A549 (cell line): ENCODE results near the gene EMX1. TPM values are rescaled to one million over a fixed set of nuclear protein-coding genes. Genes with fewer than 3 reads are reported as not detected.
A peak's percentile ranks its signal among the peaks of the same experiment; 100 is the strongest.

ENCODE experiments used
- ATAC-seq, 2 experiments: fragments of 200-7000 bp in 1 of 2; fragments of >200 bp in 1 of 2; cut with Nextera tagmentation in 1 of 2; cut with Tn5 transposase in 1 of 2; 3 replicates each; pipeline versions ENCODE4 v1.8.0 to v1.9.1; 2018 to 2020; ENCODE audit warnings: mild to moderate bottlenecking in 1 of 2, moderate library complexity in 1 of 2
- CTCF ChIA-PET: fragments of 300-600 bp; sonication (Branson Sonifier 250); formaldehyde crosslinking; extraction: SDS; loops from one replicate; lab custom pipeline; 2021; ENCODE audit warnings: antibody characterized with exemption, inconsistent platforms; lab: Yijun Ruan, JAX
- POLR2A ChIA-PET: fragments of 350-600 bp; formaldehyde crosslinking; extraction: SDS; loops from one replicate; lab custom pipeline; 2021; ENCODE audit warnings: antibody characterized with exemption, inconsistent platforms; lab: Yijun Ruan, JAX
- DNase-seq, 2 experiments: peaks; one replicate each; pipeline versions ENCODE4 v3.0.0 to v3.0.0-alpha.2; 2011 to 2016; ENCODE audit warnings: low read depth in 1 of 2, low spot score in 1 of 2
- FAIRE-seq: peaks from 2 replicates; lab custom pipeline; 2011; peaks lifted over from hg19 to GRCh38; lab: Jason Lieb, UNC
- H3K27ac ChIP-seq, 2 experiments: fragments of >200 bp; sonication (Bioruptor Twin); formaldehyde crosslinking; 3 replicates each; pipeline ENCODE4 v1.5.1; 2016 to 2017
- H3K4me1 ChIP-seq: fragments of >200 bp; sonication (Bioruptor Twin); formaldehyde crosslinking; 3 replicates; pipeline ENCODE4 v1.6.1; 2016
- H3K4me2 ChIP-seq: fragments of >200 bp; sonication (Bioruptor Twin); formaldehyde crosslinking; 3 replicates; pipeline ENCODE4 v1.6.1; 2016
- H3K4me3 ChIP-seq: fragments of >200 bp; sonication (Bioruptor Twin); formaldehyde crosslinking; 3 replicates; pipeline ENCODE4 v1.5.1; 2016
- H3K9me3 ChIP-seq: fragments of >200 bp; sonication (Bioruptor Twin); formaldehyde crosslinking; 3 replicates; pipeline ENCODE4 v1.6.1; 2016
- BHLHE40 ChIP-seq: IDR thresholded peaks from 2 replicates; pipeline ENCODE4 v1.6.1; 2012; ENCODE audit warnings: low read depth, low read length, inconsistent platforms
- CBX8 ChIP-seq: fragments of 200-600 bp; sonication (generic); IDR thresholded peaks from 2 replicates; pipeline ENCODE4 v1.6.1; 2016
- EHMT2 ChIP-seq: fragments of 200-600 bp; sonication (generic); IDR thresholded peaks from 2 replicates; pipeline ENCODE4 v1.6.1; 2016; ENCODE audit warnings: antibody characterized with exemption, low read depth, mild to moderate bottlenecking, moderate library complexity
- EP300 ChIP-seq, 2 experiments: fragments of >200 bp; sonication (Bioruptor Twin); formaldehyde crosslinking; IDR thresholded peaks; 2 replicates in 1 of 2; 3 replicates in 1 of 2; pipeline ENCODE4 v1.6.1; 2016 to 2017
- FOSB ChIP-seq: fragments of 250-450 bp; sonication (Bioruptor Pico); IDR thresholded peaks from 2 replicates; pipeline ENCODE4 v1.5.0; 2020; ENCODE audit warnings: mild to moderate bottlenecking, moderate library complexity
- GATA3 ChIP-seq: IDR thresholded peaks from 2 replicates; pipeline ENCODE4 v1.6.1; 2012; ENCODE audit warnings: borderline replicate concordance
- HOXA7 ChIP-seq: fragments of 250-450 bp; sonication (Bioruptor Pico); IDR thresholded peaks from 2 replicates; pipeline ENCODE4 v1.5.0; 2020; ENCODE audit warnings: mild to moderate bottlenecking, moderate library complexity
- HOXB13 ChIP-seq: fragments of 250-450 bp; sonication (Bioruptor Pico); IDR thresholded peaks from 2 replicates; pipeline ENCODE4 v1.5.0; 2020; ENCODE audit warnings: low read depth, mild to moderate bottlenecking, moderate library complexity
- JUN ChIP-seq, 2 experiments: fragments of >200 bp; sonication (Bioruptor Twin); formaldehyde crosslinking; IDR thresholded peaks; 2 replicates in 1 of 2; 3 replicates in 1 of 2; pipeline ENCODE4 v1.6.1; 2016 to 2017
- KDM1A ChIP-seq: fragments of 200-600 bp; sonication (generic); IDR thresholded peaks from 2 replicates; pipeline ENCODE4 v1.6.1; 2016; ENCODE audit warnings: low read depth, mild to moderate bottlenecking
- MAZ ChIP-seq: fragments of 150-350 bp; IDR thresholded peaks from 2 replicates; pipeline ENCODE4 v1.6.1; 2014; ENCODE audit warnings: antibody characterized with exemption, low read depth, low read length, borderline replicate concordance
- MYC ChIP-seq: IDR thresholded peaks from 2 replicates; pipeline ENCODE4 v1.6.1; 2012; ENCODE audit warnings: mild to moderate bottlenecking, inconsistent platforms, low read length, improper control_type of control experiment, borderline replicate concordance
- NFE2L2 ChIP-seq: fragments of 150-350 bp; conservative IDR thresholded peaks from 2 replicates; pipeline ENCODE4 v1.6.1; 2014; ENCODE audit warnings: low read length
- NPAS2 ChIP-seq: fragments of 250-450 bp; sonication (Bioruptor Pico); IDR thresholded peaks from 2 replicates; pipeline ENCODE4 v1.8.0; 2022; ENCODE audit warnings: mild to moderate bottlenecking, moderate library complexity, borderline replicate concordance
- PHF8 ChIP-seq: fragments of 200-600 bp; sonication (generic); IDR thresholded peaks from 2 replicates; pipeline ENCODE4 v1.6.1; 2016; ENCODE audit warnings: low read depth, mild to moderate bottlenecking, antibody characterized with exemption, moderate library complexity, borderline replicate concordance
- POLR2AphosphoS2 ChIP-seq: conservative IDR thresholded peaks from 2 replicates; pipeline ENCODE4 v1.6.1; 2012; ENCODE audit warnings: low read length, improper control_type of control experiment, inconsistent platforms
- RCOR1 ChIP-seq: fragments of 150-350 bp; IDR thresholded peaks from 2 replicates; pipeline ENCODE4 v1.6.1; 2014; ENCODE audit warnings: antibody characterized with exemption, low read length, low read depth
- RFX5 ChIP-seq: fragments of 450-650 bp; IDR thresholded peaks from 2 replicates; pipeline ENCODE4 v1.7.1; 2014; ENCODE audit warnings: antibody characterized with exemption, mild to moderate bottlenecking, moderate library complexity
- SREBF2 ChIP-seq: fragments of 450-650 bp; IDR thresholded peaks from 2 replicates; pipeline ENCODE4 v1.6.1; 2014; ENCODE audit warnings: mild to moderate bottlenecking, moderate library complexity
- TP53 ChIP-seq: fragments of 250-450 bp; sonication (Bioruptor Pico); IDR thresholded peaks from 2 replicates; pipeline ENCODE4 v1.5.0; 2021; ENCODE audit warnings: mild to moderate bottlenecking, moderate library complexity
- ZC3H11A ChIP-seq: fragments of 450-650 bp; IDR thresholded peaks from 2 replicates; pipeline ENCODE4 v1.6.1; 2014; ENCODE audit warnings: antibody characterized with exemption, mild to moderate bottlenecking
- ZFP36 ChIP-seq: fragments of 450-650 bp; IDR thresholded peaks from 2 replicates; pipeline ENCODE4 v1.6.1; 2014; ENCODE audit warnings: borderline replicate concordance; ENCODE audit not compliant: partially characterized antibody
- WGBS: methylation state at CpG from one replicate; pipeline ENCODE4 v1.1.6; 2017; ENCODE audit errors: missing lambda C conversion rate; 5-methylcytosine and 5-hydroxymethylcytosine counted together
- polyA plus RNA-seq, 4 experiments: library from polyadenylated mRNA; depleted of rRNA in 3 of 4; stranded (reverse); fragments of >200 nt; fragmentation: RNase III in 1 of 4; extraction: RNeasy Plus Mini Kit Qiagen cat#74134 plus additional on column Dnase treatment in 1 of 4; gene quantifications; 2 replicates in 3 of 4; 3 replicates in 1 of 4; pipeline ENCODE4 v1.2.3, GENCODE V29; 2011 to 2017
- TF ChIP-seq, protein P1 (sequence below): fragments of 250-450 bp; sonication (Bioruptor Pico); IDR thresholded peaks from 2 replicates; pipeline ENCODE4 v1.5.0; 2021; ENCODE audit warnings: mild to moderate bottlenecking, moderate library complexity, borderline replicate concordance
- TF ChIP-seq, protein P2 (sequence below): fragments of >200 bp; sonication (Bioruptor Twin); formaldehyde crosslinking; IDR thresholded peaks from 3 replicates; pipeline ENCODE4 v1.5.1; 2016
- TF ChIP-seq, protein P3 (sequence below): fragments of 150-350 bp; IDR thresholded peaks from 2 replicates; pipeline ENCODE4 v1.6.1; 2014; ENCODE audit warnings: low read depth, mild to moderate bottlenecking, low read length
- TF ChIP-seq, protein P4 (sequence below): IDR thresholded peaks from 2 replicates; pipeline ENCODE4 v1.6.1; 2012
- TF ChIP-seq, protein P5 (sequence below): fragments of 250-450 bp; sonication (Bioruptor Pico); IDR thresholded peaks from 2 replicates; pipeline ENCODE4 v1.5.0; 2020; ENCODE audit warnings: low read depth, mild to moderate bottlenecking, moderate library complexity

Gene EMX1
- polyA plus RNA-seq, 2 of the 4 experiments (the other 2 are of a cell fraction), result 0.05 TPM; not detected in 1

DNA sequence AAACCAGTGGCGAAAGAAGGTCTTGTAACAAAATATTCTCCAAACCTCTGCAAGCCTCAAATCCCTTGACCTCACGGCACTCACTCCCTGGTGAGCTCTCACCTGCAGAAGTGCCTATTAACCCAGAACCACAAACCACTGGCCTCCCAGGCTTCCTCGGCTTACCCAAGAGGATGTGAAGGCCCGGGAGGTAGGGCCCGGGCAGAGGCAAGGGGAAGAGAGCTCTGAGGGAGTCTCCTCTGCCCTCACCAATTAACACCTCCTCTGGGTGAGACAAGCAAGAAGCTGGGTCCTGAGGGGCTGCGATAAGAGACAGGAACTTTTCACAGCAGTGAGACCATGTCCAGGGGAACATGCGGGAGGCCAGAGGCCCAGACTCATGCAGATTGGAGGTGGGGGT lies 53.7 kb downstream of the EMX1 start:
- no peak for TF ChIP-seq BHLHE40
- TF ChIP-seq SREBF2, result no peak
- TF ChIP-seq, protein P1, sequence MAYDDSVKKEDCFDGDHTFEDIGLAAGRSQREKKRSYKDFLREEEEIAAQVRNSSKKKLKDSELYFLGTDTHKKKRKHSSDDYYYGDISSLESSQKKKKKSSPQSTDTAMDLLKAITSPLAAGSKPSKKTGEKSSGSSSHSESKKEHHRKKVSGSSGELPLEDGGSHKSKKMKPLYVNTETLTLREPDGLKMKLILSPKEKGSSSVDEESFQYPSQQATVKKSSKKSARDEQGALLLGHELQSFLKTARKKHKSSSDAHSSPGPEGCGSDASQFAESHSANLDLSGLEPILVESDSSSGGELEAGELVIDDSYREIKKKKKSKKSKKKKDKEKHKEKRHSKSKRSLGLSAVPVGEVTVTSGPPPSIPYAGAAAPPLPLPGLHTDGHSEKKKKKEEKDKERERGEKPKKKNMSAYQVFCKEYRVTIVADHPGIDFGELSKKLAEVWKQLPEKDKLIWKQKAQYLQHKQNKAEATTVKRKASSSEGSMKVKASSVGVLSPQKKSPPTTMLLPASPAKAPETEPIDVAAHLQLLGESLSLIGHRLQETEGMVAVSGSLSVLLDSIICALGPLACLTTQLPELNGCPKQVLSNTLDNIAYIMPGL (CRISPR knock-in tag), result no peak
- no peak for TF ChIP-seq TP53 (CRISPR knock-in tag)
- TF ChIP-seq ZFP36, result no peak
- Histone ChIP-seq H3K4me3 (no peak overlapping the region), H3K4me2 (no peak overlapping the region), H3K9me3 (no peaks in the 10 kb centered on the region), H3K27ac (no peak overlapping the region), H3K4me1 (no peaks in the 10 kb centered on the region)
- no peak for FAIRE-seq
- ATAC-seq, result no peak
- POLR2A ChIA-PET, result no interaction called here
- CTCF ChIA-PET, result interaction anchor here (0.7 to 11.9 kb wide), 6 partner anchors 21 to 186 kb away, joined by 3 to 208 read pairs (median 5); no protein-coding TSS in a partner anchor
- WGBS, result 95% methylated on average over 7 of the region's 7 CpGs
- DNase-seq, result no peak

DNA sequence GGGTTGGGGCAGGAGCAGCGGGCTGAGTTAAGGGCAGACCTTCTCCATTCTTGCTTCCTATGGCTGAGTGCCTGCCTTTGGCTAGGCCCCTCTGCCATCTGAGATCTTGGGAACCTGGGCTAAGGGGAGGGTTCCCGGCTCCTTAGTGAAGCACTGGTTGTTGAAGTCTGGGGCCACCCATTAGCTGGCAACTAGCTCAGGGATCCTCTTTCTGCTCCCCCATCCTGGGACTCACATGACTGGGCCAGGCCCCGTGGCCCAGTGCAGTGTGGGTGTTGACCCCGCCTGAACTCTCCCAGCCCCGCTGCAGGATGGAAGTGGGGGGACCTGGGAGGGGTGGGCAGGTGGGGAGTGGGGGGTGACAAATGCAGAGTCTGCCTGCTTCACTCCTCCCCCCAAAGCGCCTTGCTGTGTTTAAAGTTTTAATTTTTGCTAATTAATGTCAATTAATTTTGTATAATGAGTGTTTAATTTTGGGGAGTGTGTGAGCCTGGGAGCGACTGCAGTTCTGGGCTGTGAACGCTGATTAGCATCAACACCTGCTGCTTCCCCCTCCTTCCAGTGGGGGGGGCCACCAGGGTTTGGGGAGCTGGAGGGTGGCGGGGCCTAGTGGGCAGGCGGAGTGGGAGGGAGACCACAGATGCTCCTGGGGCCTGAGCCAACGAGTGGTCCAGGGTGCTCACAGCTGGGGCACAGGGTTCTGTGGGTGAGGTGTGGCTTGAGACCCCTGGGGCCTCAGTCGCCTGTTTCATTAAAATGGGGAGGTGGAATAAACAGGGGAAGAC lies 55.2 kb downstream of the EMX1 start:
- FAIRE-seq, result no peak
- H3K27ac ChIP-seq, result no peak overlapping the region

DNA sequence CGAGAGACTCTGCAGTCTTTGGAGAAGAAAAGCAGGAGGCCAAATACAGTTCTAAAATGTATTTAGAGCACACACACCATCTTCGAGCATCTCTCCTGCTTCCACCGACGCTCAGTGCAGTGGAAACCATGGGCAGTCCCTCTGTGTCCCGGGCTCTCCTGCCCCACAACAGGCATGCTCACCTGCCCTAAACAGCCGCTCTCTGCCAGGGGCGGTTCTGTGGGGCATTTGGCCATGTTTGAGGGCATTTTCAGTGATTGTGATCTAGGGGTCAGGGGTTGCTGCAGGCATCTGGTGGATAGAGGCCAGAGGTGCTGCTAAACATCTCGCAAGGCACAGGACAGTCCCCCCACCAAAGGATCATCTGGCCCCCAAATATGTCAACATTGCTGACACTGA lies 55.8 kb downstream of the EMX1 start:
- WGBS, result 78% methylated on average over 8 of the region's 8 CpGs
- ATAC-seq (peak in 1 of 2 experiments; percentile 7; a peak in 1 of 6 replicates), FAIRE-seq (no peak), DNase-seq (no peak)
- Histone ChIP-seq H3K4me3 (no peak overlapping the region), H3K4me1 (no peaks in the 10 kb centered on the region), H3K9me3 (no peaks in the 10 kb centered on the region), H3K4me2 (no peak overlapping the region), H3K27ac (no peak overlapping the region)
- ChIA-PET POLR2A (no interaction called here), CTCF (interaction anchor here (0.6 to 11.9 kb wide), 36 partner anchors 9 to 1421 kb away, joined by 3 to 208 read pairs (median 6); partner anchors contain the start of genes SFXN5 and SPR)
- TF ChIP-seq ZC3H11A, result no peak
- no peak for TF ChIP-seq KDM1A
- TF ChIP-seq MAZ, result no peak
- TF ChIP-seq PHF8, result no peak
- no peak for TF ChIP-seq EHMT2
- no peak for TF ChIP-seq POLR2AphosphoS2
- no peak for TF ChIP-seq RFX5
- TF ChIP-seq CBX8, result no peak
- no peak for TF ChIP-seq BHLHE40
- no peak for TF ChIP-seq TP53 (CRISPR knock-in tag)
- TF ChIP-seq GATA3, result no peak
- no peak for TF ChIP-seq JUN (IDR thresholded peaks at IDR 0.05)
- no peak for TF ChIP-seq MYC
- TF ChIP-seq EP300 (IDR thresholded peaks at IDR 0.05), result no peak
- no peak for TF ChIP-seq FOSB (CRISPR knock-in tag)
- no peak for TF ChIP-seq HOXB13 (CRISPR knock-in tag)
- TF ChIP-seq, protein P2, sequence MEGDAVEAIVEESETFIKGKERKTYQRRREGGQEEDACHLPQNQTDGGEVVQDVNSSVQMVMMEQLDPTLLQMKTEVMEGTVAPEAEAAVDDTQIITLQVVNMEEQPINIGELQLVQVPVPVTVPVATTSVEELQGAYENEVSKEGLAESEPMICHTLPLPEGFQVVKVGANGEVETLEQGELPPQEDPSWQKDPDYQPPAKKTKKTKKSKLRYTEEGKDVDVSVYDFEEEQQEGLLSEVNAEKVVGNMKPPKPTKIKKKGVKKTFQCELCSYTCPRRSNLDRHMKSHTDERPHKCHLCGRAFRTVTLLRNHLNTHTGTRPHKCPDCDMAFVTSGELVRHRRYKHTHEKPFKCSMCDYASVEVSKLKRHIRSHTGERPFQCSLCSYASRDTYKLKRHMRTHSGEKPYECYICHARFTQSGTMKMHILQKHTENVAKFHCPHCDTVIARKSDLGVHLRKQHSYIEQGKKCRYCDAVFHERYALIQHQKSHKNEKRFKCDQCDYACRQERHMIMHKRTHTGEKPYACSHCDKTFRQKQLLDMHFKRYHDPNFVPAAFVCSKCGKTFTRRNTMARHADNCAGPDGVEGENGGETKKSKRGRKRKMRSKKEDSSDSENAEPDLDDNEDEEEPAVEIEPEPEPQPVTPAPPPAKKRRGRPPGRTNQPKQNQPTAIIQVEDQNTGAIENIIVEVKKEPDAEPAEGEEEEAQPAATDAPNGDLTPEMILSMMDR, result no peak
- TF ChIP-seq, protein P3, sequence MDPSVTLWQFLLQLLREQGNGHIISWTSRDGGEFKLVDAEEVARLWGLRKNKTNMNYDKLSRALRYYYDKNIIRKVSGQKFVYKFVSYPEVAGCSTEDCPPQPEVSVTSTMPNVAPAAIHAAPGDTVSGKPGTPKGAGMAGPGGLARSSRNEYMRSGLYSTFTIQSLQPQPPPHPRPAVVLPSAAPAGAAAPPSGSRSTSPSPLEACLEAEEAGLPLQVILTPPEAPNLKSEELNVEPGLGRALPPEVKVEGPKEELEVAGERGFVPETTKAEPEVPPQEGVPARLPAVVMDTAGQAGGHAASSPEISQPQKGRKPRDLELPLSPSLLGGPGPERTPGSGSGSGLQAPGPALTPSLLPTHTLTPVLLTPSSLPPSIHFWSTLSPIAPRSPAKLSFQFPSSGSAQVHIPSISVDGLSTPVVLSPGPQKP, result no peak

More for the DNA sequence above, 55.2 kb downstream of the EMX1 start:
- CTCF ChIA-PET, result interaction anchor here (0.6 to 11.9 kb wide), 28 partner anchors 9 to 1421 kb away, joined by 3 to 208 read pairs (median 7); partner anchors contain the start of genes SFXN5 and SPR
- DNase-seq (no peak), ATAC-seq (no peak)
- no peaks in the 10 kb centered on the region for H3K4me1 ChIP-seq
- no peak overlapping the region for H3K4me3 ChIP-seq
- H3K4me2 ChIP-seq, result no peak overlapping the region
- no peaks in the 10 kb centered on the region for H3K9me3 ChIP-seq
- POLR2A ChIA-PET, result no interaction called here
- TF ChIP-seq BHLHE40 (no peak), NPAS2 (CRISPR knock-in tag) (no peak), NFE2L2 (no peak), HOXB13 (CRISPR knock-in tag) (no peak), RCOR1 (no peak), HOXA7 (CRISPR knock-in tag) (no peak), MAZ (no peak)
- TF ChIP-seq, protein P4, sequence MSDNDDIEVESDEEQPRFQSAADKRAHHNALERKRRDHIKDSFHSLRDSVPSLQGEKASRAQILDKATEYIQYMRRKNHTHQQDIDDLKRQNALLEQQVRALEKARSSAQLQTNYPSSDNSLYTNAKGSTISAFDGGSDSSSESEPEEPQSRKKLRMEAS, result no peak
- TF ChIP-seq, protein P5, sequence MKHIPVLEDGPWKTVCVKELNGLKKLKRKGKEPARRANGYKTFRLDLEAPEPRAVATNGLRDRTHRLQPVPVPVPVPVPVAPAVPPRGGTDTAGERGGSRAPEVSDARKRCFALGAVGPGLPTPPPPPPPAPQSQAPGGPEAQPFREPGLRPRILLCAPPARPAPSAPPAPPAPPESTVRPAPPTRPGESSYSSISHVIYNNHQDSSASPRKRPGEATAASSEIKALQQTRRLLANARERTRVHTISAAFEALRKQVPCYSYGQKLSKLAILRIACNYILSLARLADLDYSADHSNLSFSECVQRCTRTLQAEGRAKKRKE (CRISPR knock-in tag), result no peak
- TF ChIP-seq, all 56 proteins: peak for 0
- WGBS, result 87% methylated on average over 8 of the region's 12 CpGs
